NCI-H446 (cell line): ENCODE results near the gene GRIN3A.
"Not testable (repeated sequence)": the region's sequence is repeated elsewhere in the genome, so short reads cannot be mapped to it uniquely, and the experiment has no call there.

ENCODE experiments used
- DNase-seq, 2 experiments: peaks; one replicate each; lab custom pipeline; 2025; lab: John Stamatoyannopoulos, UW

Gene GRIN3A

DNA sequence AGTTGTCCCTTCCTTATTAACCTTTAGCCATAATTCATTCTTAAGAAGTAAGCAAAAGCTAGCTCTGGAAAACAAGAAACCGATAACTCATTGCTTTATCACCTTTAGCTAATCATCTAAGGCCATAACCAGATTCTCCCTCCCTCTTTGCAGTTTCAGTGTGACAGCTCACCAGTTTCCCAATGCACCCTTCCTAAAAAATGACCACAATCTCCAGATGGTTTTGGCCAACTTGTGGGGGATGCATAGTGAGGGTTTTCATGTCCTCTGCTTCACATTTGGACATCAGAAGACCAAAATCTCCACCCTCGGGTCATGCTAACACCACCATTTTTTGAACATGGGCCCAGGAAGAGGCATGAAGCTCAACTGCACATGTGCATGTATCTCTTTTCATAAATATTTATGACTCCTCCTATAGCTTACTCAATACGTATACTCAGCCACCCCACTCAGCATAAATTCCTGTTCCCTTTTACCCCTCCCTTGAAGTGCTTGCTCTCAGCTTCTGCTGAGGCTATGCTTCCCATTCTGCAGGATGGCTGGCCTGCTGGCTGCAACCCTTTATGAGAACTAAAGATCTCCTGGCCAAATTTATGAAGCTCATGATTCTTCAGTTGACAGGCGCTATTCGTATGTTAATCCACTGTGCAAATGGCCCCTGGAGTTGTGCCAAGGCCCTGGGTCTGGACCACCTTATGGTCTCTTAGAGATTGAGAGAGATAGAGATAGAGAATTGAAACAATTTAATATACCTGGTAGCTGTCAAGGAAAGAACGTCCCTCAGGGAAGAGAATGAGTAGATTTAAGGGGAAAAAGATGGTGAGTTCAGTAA lies 158.5 kb downstream of the GRIN3A start:
- peak in 1 of 2 experiments; percentile 9 for DNase-seq

DNA sequence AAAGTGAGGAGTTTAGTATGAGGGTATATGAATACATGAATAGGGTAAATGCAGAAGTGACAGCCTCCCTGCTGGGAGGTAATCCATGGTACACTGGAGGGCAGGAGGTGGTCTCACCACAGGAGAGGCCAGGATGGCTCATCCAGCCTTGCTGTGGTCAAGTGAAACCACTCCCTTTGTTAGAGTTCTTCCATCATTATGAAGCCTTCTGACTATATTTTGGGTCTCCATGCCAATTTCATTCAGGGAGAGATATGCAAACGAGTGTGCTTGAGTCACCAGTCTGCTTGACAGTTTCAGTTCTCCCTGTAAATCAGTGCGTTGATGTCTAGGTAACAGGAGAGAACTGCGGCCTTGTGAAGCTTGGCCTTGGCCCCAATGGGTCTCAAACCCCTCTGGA lies 160.1 kb downstream of the GRIN3A start:
- DNase-seq: no peak

- peak; percentile 10 to 87 for DNase-seq
Observed at GRCh38 chr9:101574731-101575333, 163.6 kb downstream of the GRIN3A start.

DNA sequence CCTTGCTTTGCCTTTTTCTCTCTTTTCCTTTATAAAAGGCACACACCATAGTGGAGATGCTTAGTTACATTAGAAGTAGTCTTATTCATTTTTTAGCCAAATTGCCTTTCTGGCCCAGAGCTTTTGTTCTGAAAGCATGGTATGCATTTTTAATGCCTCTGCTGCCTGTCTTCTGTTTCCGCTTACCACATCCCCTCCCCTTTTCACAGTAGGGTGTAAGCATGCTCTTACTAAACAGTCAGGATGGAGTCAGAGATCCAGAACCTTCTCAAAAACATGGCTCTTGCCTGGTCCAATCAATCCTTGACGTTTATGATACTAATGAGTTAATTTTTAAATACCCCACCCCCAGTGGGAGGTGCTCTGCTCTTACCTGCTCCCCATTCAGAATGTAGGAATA lies 166.1 kb downstream of the GRIN3A start:
- DNase-seq: no peak

DNA sequence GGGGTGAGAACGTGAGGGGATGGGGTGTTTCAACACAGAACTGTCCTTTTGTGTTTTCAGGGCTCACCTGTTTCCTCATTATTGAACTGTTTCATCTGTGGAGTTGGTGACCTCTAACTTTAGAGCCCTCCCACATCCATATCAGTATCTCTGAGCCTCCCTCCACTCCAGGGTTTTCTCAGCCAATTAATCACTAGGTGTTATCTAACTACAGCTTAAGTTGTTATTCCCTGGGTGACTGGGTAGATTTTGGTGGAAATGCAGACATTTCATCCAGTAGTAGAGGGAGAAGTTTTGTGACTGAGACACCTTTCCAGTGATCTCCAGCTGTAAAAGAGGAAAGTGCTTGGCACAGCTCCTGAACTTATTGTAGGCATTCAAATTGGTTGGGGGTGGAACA lies 167.3 kb downstream of the GRIN3A start:
- DNase-seq: no peak

- DNase-seq: no peak
Observed at GRCh38 chr9:101569741-101570501, 168.5 kb downstream of the GRIN3A start.

DNA sequence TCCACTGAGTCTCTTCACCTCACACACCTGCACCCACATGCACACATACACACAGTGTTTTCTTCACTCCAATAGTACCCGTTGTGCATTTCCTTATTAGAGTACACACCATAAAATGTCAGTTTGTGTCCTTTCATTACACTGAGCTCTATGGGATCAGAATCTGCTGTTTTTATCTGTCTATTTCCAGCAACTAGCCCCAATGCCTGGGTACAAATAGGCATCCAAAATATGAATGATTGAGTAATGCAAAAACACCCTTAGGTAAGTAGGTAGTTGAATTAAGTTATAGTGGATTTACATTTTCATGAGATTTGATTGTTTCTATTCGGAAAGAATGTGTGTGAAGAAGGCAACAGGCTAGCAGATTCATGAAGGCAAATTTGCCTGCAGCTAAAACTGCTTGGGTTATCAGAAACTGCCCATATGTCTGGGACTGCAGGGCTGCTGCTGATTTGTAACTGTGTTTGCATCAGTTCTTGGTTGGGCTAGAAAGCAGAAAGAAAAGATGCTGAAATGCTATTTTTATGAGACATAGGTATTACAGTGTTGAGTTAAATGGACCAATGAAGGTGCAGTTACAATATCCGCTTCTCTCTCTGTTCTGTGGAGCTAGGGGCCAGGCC lies 170.6 kb downstream of the GRIN3A start:
- no peak for DNase-seq

GRCh38 chr9:101566904-101567724 lies 171.3 kb downstream of the GRIN3A start:
- DNase-seq: peak; percentile 1

DNA sequence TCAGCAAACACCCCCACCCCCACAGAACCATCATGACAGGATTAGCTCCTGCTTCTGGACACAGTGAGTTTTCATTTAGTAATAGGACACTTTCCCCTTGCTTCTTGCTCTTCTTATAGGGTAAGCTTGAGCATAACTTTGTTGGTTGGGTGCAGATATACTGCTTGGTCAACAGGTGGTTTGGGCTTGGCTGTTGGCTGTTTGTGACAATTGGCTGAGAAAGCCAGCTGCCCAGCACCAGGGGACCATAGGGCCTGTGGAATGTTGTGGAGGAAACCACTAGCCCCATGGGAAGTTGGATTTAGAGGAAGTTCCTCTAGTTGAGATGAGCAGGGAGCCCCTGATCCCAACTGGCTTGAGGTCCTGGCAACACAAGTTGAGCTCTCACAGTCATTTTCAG lies 174.2 kb downstream of the GRIN3A start:
- no peak for DNase-seq

GRCh38 chr9:101562966-101563365 lies 175.5 kb downstream of the GRIN3A start:
- no peak for DNase-seq

- no peak for DNase-seq
Observed at GRCh38 chr9:101561740-101562139, 176.7 kb downstream of the GRIN3A start.

- not testable (repeated sequence) for DNase-seq
Observed at GRCh38 chr9:101549472-101550098, 188.9 kb downstream of the GRIN3A start.

DNA sequence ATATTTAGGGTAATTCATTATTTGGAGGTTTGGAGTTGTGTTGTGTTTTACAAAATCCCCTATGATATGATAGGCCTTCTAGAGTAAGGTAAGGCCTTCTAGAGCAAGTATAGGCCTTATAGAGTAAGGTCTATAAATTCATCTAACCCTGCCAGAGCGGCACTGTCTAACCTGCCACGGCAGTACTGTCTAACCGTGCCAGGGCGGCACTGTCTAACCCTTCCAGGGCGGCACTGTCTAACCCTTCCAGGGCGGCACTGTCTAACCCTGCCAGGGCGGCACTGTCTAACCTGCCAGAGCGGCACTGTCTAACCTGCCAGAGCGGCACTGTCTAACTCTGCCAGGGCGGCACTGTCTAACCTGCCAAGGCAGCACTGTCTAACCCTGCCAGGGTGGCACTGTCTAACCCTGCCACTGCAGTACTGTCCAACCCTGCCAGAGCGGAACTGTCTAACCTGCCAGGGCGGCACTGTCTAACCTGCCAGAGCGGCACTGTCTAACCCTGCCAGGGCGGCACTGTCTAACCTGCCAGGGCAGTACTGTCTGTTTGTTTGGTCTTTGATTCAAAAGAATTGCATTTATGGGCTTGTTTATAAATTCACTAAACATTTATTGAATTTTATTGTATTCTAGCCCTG lies 195.2 kb downstream of the GRIN3A start:
- no peak for DNase-seq

DNA sequence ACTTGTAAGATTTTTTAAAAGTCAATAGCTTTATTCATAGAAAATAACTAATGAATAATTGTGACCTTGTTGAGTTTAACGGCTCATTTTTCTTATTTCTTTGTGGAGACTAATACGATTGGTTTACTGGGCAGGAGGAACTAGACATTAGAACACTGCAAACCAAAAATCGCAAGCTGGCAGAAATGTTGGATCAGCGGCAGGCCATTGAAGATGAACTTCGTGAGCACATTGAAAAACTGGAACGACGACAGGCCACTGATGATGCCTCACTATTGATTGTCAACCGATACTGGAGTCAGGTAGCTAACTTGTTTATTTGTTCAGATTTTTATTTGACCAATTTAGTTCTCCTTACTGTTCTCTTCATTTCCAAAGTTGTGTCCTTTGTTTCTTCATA lies 198.4 kb downstream of the GRIN3A start:
- DNase-seq: no peak

DNA sequence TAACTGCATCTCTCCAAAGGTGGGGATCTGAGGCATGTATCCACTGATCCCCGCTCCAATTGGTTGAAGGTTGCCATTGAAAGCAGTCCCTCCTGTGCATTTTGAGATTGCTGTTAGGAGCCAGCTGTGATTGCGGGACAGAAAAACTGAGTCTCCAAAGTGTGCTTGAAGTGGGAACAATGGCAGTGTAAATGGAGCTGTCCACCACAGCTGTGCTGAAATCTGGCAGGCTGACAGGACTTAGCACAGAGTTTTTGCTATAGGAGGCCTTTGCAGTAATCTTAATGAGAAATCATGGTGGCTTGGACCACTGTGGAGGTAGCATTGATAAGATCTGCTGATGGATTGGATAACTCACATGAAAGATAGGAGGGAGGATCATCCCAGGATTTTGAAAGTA lies 201.5 kb downstream of the GRIN3A start:
- no peak for DNase-seq

DNA sequence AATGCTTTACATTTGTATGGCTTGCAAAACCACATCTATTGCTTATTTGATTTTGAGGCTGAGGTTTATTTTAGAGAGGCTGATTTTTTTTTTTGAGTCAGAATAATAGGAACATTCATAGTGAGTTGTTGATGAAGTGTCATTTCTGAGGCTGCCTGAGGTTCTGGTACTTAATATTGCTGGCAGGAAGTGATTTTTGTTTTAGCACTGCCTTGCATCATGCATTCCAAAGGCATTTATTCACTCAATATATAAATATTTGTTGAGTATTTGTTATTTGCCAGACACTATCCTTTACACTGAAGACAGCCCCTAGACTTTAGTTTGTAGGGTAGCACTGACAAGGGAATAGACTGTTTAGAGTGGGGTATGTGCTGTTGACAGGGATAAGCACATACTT lies 202.1 kb downstream of the GRIN3A start:
- no peak for DNase-seq

- peak; percentile 95 to 96 for DNase-seq
Observed at GRCh38 chr9:101533334-101534204, 204.9 kb downstream of the GRIN3A start, which contains the start of gene RNF20. Gene RNF20, plus strand, starts transcription at chr9:101533853. Its CDS starts 1,571 bp downstream, at chr9:101535424.

GRCh38 chr9:101530076-101530711 lies 208.3 kb downstream of the GRIN3A start:
- peak; percentile 37 to 73 for DNase-seq

GRCh38 chr9:101528015-101528414 lies 210.4 kb downstream of the GRIN3A start:
- no peak for DNase-seq
